NCI-H146 (cell line): ENCODE measurements around the gene CSK.

Experiments used
- DNase-seq: peaks from one replicate; lab custom pipeline; 2025; lab: John Stamatoyannopoulos, UW

Gene CSK

GRCh38 chr15:74801311-74801997, 19.6 kb downstream of the CSK start:
- DNase-seq, result no peak

DNA sequence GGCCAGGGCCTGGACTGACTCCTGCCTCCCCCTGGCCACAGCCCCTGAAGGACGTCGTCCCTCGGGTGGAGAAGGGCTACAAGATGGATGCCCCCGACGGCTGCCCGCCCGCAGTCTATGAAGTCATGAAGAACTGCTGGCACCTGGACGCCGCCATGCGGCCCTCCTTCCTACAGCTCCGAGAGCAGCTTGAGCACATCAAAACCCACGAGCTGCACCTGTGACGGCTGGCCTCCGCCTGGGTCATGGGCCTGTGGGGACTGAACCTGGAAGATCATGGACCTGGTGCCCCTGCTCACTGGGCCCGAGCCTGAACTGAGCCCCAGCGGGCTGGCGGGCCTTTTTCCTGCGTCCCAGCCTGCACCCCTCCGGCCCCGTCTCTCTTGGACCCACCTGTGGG, 20.4 kb downstream of the CSK start:
- DNase-seq, result no peak

- DNase-seq, result no peak
These were observed 21.1 kb downstream of the CSK start for GRCh38 chr15:74802862-74803447.

DNA sequence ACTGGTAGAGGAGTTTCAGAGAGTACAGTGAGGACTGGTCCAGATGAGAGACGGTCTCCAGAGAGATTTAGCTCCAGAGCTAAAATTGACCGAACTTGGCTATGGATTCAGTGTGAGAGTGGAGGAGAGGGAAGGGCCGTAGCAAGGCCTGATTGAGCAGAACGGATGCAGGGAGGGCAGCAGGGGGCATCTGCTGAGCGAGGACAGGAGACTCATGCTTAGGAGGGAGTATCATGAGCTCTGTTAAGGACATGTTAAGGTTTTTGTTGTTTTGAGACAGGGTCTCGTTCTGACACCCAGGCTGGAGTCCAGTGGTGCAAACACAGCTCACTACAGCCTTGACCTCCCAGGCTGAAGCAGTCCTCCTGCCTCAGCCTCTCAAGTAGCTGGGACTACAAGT, 23.1 kb downstream of the CSK start:
- DNase-seq, result no peak

DNA sequence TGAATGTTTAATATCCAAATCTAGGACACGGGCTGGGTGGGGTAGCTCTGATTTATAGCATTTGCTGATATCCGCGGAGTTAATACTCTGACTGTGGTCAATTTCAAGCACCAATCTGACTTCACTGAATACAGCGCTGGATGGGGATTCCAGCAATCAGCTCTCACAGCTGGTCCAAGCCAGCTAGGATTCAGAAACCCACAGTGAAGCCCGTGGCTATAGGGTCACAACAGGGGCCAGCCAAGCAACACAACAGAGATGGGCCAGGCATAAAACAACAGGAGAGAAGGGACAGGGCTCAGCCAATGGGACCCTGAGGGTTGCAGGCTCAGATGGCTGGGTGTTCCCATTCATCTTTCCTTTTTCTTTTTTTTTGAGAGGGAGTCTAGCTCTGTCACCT, 25.4 kb downstream of the CSK start:
- DNase-seq, result no peak

DNA sequence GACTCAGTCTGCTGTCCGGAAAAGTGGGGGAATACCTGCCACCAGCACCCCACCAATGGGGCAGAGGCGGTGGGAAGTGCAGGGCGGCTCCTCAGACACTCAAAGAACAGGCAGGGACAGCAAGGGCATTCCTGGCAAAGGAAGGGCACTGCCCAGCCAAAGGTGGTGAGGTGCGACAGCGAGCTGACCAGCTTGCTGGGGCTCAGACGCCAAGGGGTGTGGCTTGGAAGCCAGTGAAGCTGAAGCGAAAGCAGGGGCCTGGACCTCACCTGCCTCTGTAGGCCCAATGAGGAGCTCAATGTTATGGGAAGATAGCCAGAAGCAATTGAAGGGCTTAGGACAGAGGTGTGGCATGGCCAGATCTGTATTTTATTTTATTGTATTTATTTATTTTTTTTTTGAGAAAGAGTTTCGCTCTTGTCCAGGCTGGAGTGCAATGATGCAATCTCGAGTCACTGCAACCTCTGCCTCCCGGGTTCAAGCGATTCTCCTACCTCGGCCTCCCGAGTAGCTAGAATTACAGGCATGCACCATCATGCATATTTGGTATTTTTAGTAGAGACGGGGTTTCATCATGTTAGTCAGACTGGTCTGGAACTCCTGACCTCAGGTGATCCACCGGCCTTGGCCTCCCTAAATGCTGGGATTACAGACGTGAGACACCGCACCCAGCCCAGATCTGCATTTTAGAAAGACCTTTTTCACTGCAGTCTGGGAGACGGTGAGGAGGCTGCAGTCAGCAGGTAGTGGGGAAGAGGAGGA, 26.4 kb downstream of the CSK start:
- DNase-seq, result no peak

GRCh38 chr15:74808840-74809229, 27.0 kb downstream of the CSK start:
- no peak for DNase-seq

GRCh38 chr15:74809242-74809641, 27.4 kb downstream of the CSK start:
- no peak for DNase-seq

GRCh38 chr15:74809956-74810355, 28.1 kb downstream of the CSK start:
- no peak for DNase-seq

DNA sequence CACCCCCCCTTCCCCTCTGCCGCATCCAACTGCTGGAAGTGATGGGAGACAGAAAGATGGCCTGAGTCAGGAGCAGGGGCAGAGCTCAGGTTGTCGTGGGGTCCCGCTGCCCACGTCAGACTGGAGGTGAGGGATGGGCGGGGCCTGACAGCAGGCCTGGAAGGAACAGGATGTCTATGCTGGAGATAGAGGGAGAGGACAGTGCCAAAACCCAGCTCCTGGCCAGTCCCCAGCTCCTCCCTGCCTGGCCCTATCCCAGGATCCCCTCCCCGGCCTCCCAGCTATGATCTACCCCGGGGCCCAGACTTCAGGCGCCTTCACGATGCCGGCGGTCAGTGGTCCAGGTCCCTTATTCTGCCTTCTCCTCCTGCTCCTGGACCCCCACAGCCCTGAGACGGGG, 30.7 kb downstream of the CSK start, which contains the start of gene LMAN1L:
Gene LMAN1L (plus strand): TSS at position 303 of the 400 bp plus-strand sequence. CDS start 20 bp downstream, at position 323.
- DNase-seq, result no peak

DNA sequence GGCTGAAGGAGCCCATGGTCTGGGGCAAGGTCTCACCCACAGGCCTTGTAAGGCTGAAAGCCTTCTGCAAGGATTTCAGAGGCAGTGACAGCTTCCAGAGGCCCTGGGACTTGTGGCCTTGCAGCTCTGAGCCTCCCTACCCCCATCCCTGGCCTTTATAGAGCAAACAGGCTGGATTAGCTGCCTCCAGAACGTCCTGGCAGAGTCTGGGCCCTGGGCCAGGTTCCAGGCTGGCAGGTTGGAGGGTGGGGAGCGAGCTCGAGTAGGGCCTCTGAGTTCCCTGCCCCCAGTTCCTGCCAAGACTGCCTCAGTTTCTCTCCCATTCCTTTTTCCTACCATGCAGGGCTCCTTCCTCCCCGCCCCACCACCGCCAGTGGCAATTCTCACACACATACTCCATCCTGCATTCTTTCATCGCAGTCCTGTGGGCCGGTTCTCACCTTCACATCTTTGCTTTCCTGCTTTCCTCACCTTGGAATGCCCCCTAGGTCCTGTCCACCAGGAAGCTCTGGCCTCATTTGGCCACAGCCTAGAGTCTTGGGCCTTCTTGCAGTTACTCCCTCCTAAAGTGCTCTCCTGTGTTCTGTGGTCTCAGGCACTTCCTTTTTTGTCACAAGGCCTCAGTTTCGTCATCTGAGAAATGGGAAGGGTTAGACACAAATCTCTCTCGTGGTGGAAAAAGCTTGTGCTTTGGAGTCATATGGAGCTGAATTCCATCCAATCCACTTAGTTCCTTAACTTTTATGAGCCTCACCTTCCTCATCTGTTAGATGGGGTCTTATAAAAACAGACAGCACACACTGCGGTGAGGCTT, 33.4 kb downstream of the CSK start:
- DNase-seq, result no peak

- DNase-seq, result no peak
These were observed 34.1 kb downstream of the CSK start for GRCh38 chr15:74815961-74816360.

DNA sequence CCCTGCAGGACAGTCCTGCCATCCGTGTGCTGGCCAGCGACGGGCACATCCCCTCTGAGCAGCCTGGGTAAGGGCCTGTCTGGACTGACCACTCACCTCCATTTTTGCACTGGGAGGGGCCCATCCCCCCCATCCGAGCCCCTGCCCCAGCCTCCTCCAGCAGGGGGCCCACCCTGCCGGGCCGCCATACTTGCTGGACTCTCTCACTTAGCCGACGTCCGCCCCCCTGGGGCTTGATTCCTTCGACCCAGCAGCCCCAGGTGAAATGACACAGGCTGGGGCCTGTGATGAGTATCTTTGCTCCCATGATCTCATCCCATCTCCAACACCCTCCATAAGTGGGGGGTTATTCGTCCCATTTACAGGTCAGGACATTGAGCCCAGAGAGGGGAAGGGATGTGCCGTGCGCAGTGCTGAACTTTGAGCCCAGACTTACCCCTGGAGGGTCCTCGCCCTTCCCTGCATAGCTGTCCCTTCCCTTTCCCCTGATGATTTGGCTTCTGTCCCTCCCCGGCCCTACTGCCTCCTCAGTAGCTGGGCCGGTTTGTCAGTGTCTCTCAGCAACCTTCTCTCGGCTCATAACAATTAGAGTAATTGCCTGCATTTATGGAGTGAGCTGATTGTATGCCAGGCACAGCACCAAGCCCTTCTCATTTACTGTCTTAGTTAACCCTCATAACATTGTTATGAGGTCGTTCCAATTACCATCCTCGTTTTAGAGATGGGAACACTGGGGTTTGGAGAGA, 34.9 kb downstream of the CSK start:
- peak; percentile 56 for DNase-seq

DNA sequence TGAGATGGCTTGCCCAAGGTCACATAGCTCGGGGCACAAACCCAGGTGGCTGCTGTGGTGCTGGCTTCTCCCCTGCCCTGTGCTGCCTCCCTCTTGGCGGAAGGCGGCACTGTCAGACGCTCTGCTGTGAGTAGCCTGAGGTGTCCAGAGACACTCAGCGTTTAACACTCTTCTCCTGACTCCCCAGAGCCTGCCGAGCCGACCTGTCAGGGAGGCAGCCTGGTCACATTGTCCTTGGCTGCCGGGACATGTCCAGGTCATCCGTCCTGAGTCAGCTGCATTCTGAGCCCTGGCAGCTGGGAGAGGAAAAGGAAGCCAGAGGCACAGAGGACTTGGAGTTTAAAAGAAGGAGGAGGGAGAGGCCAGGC, 35.5 kb downstream of the CSK start:
- peak; percentile 56 for DNase-seq

DNA sequence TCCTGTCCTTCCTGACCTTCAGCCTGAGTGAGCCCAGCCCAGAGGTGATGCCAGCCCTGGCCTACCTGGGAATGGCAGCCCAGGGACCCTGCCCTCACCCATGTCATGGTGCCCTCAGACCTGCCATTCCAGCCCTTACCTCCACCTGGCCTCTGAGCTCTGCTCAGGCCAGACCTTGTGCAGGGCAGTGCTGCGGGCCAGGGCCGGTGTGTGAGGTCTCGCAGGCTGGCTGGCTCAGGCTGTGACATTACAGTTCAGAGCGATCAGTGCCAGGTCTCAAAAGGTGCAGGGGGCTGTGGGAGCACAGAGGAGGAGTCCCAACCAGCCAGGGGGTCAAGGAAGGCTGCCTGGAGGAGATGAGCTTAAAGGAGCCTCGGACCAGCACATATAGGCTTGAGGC, 38.2 kb downstream of the CSK start:
- DNase-seq, result no peak

DNA sequence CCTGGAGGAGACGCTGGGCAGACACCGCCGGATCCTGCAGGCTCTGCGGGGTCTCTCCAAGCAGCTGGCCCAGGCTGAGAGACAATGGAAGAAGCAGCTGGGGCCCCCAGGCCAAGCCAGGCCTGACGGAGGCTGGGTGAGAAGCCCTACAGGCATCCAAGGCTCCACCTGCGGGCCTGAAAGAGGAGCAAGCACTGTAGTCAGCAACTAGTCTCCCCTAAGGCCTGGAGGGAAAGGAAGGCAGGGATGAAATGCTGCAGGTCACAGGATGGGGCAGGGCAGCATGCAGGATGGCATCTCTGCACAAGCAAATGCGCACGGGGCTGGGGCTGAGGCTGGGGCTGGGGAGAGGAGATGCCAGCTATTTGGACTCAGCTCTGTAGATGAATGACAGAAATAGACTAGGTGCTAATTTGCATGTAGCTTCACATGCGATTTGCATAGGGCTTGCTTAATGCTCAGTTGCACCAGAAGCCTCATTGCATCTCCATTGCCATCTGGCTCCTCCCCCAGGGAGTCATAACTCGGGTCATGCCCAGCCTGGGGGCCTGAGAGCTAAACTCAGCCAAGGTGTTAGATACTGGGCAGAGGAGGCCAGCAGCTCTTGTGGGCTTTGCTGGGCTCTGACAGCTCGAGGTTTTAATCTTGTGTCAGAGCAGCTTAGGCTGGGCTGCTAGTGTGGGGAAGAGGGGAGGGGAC, 39.4 kb downstream of the CSK start:
- peak; percentile 86 for DNase-seq

GRCh38 chr15:74821790-74822158, 39.9 kb downstream of the CSK start:
- no peak for DNase-seq

GRCh38 chr15:74822233-74822632, 40.4 kb downstream of the CSK start:
- DNase-seq, result no peak

- DNase-seq, result no peak
These were observed 41.4 kb downstream of the CSK start for GRCh38 chr15:74823324-74823723.

- DNase-seq, result no peak
These were observed 43.1 kb downstream of the CSK start for GRCh38 chr15:74824976-74825375.

DNA sequence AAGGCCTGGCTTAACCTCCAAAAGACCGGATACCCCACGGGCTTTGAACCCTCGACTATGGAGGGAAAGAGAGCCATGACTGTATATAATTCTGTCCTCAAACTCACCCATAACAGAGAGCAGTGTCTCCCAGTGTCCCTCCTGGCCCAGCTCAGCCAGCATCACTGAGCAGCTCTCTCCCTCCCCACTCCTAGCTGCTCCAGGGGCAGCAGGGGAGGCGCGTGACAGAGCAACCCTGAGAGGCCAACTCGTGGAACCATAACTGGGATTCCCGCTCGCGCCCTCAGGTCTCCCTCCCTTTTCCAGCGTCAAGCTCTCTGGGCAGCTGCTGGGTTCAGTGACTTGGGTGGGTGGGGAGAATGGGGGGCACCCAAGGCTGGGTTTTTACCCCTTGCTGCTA, 44.0 kb downstream of the CSK start:
- DNase-seq, result no peak
